Natural killer cell (primary cell): Measurements from ENCODE around the gene KCNE4. TPM values are rescaled to one million over a fixed set of nuclear protein-coding genes. Genes with fewer than 3 reads are reported as not detected.

ENCODE experiments used
- ATAC-seq, 3 donors: fragments of 150-1000 bp in 2 of 3; fragments of 200-7000 bp in 1 of 3; cut with Tn5 transposase; 1 replicate in 1 of 3; 2 replicates in 2 of 3; pipeline ENCODE4 v1.10.0; 2021; ENCODE audit warnings: mild to moderate bottlenecking in 2 of 3, moderate library complexity in 2 of 3
- DNase-seq, 2 donors: peaks; one replicate each; pipeline versions ENCODE4 v3.0.0 to v3.0.0-alpha.2; 2013 to 2021; ENCODE audit warnings: mixed read lengths in 1 of 2
- H3K27ac ChIP-seq: one replicate; pipeline ENCODE4 v1.5.1; 2013; ENCODE audit warnings: mild to moderate bottlenecking, low read length
- H3K27me3 ChIP-seq: one replicate; pipeline ENCODE4 v1.6.1; 2013; ENCODE audit warnings: low read length; ENCODE audit not compliant: control insufficient read depth, insufficient read depth
- H3K36me3 ChIP-seq: one replicate; pipeline ENCODE4 v1.6.1; 2013; ENCODE audit warnings: low read length; ENCODE audit not compliant: control insufficient read depth, insufficient read depth
- H3K4me1 ChIP-seq: one replicate; pipeline ENCODE4 v1.6.1; 2013; ENCODE audit warnings: low read length; ENCODE audit not compliant: control insufficient read depth, insufficient read depth
- H3K4me3 ChIP-seq: one replicate; pipeline ENCODE4 v1.5.1; 2013; ENCODE audit warnings: low read length
- H3K9me3 ChIP-seq: one replicate; pipeline ENCODE4 v1.6.1; 2013; ENCODE audit warnings: low read length; ENCODE audit not compliant: control insufficient read depth, insufficient read depth
- H3K27ac Mint-ChIP-seq, 2 donors: one replicate each; pipeline ENCODE4 v1.8.0; 2022; ENCODE audit warnings: mild to moderate bottlenecking in 2 of 2, mixed read lengths in 2 of 2, moderate library complexity in 1 of 2
- H3K27me3 Mint-ChIP-seq, 2 donors: one replicate each; pipeline ENCODE4 v1.8.0; 2022; ENCODE audit warnings: low read depth in 2 of 2, mixed read lengths in 2 of 2
- H3K36me3 Mint-ChIP-seq: one replicate; pipeline ENCODE4 v1.8.0; 2022; ENCODE audit warnings: mixed read lengths
- H3K4me1 Mint-ChIP-seq, 2 donors: one replicate each; pipeline ENCODE4 v1.8.0; 2022; ENCODE audit warnings: mixed read lengths in 2 of 2
- H3K4me3 Mint-ChIP-seq: one replicate; pipeline ENCODE4 v1.8.0; 2022; ENCODE audit warnings: mild to moderate bottlenecking, moderate library complexity, mixed read lengths
- H3K9me3 Mint-ChIP-seq, 2 donors: one replicate each; pipeline ENCODE4 v1.8.0; 2022; ENCODE audit warnings: mixed read lengths in 2 of 2
- CTCF ChIP-seq: fragments of 200-600 bp; IDR thresholded peaks from one replicate; pipeline ENCODE4 v1.8.0; 2022; ENCODE audit warnings: antibody characterized with exemption
- WGBS: methylation state at CpG from one replicate; pipeline ENCODE4 v1.1.7; 2013; ENCODE audit warnings: missing lambda C conversion rate; ENCODE audit not compliant: insufficient coverage; 5-methylcytosine and 5-hydroxymethylcytosine counted together
- intact Hi-C: fragments of 100-400 bp; cut with micrococcal nuclease; formaldehyde crosslinking; loops from one replicate; pipeline ENCODE4 v1.14.2; 2022
- total RNA-seq, 4 donors: library from RNA; stranded (reverse); fragments of 120-200 nt in 1 of 4; gene quantifications; one replicate each; pipeline versions ENCODE4 v1.2.3 to v1.2.4, GENCODE V29; 2013 to 2022

KCNE4 gene
- total RNA-seq, 3 donors from 2014 or later (not counting 1 experiment from before 2014, with no cell fraction given), result not detected

GRCh38 chr2:223054193-223054781 lies 2.3 kb downstream of the KCNE4 start:
- H3K27ac Mint-ChIP-seq, result no peak overlapping the region
- H3K4me3 Mint-ChIP-seq, result no peak overlapping the region
- Histone ChIP-seq H3K36me3 (no peaks in the 10 kb centered on the region), H3K4me1 (no peaks in the 10 kb centered on the region), H3K27me3 (no peaks in the 10 kb centered on the region), H3K27ac (no peak overlapping the region), H3K4me3 (no peak overlapping the region), H3K9me3 (no peaks in the 10 kb centered on the region)
- DNase-seq, result no peak
- H3K4me1 Mint-ChIP-seq, result no peaks in the 10 kb centered on the region
- TF ChIP-seq CTCF, result no peak
- intact Hi-C loops, result no loop called here
- ATAC-seq, result no peak
- H3K27me3 Mint-ChIP-seq, result peaks cover 0 to 6% of the 10 kb centered on the region in 2 donors
- no peaks in the 10 kb centered on the region for H3K36me3 Mint-ChIP-seq
- no peaks in the 10 kb centered on the region for H3K9me3 Mint-ChIP-seq
- WGBS, result 81% methylated on average over 9 of the region's 11 CpGs

GRCh38 chr2:223055140-223055539 lies 3.1 kb downstream of the KCNE4 start:
- Histone ChIP-seq H3K9me3 (no peaks in the 10 kb centered on the region), H3K27me3 (no peaks in the 10 kb centered on the region), H3K4me3 (no peak overlapping the region), H3K4me1 (no peaks in the 10 kb centered on the region), H3K27ac (no peak overlapping the region), H3K36me3 (no peaks in the 10 kb centered on the region)
- Mint-ChIP-seq H3K4me1 (no peaks in the 10 kb centered on the region), H3K27ac (no peak overlapping the region), H3K4me3 (no peak overlapping the region), H3K36me3 (no peaks in the 10 kb centered on the region), H3K27me3 (peaks cover 0 to 6% of the 10 kb centered on the region in 2 donors), H3K9me3 (no peaks in the 10 kb centered on the region)
- DNase-seq (no peak), ATAC-seq (no peak)
- intact Hi-C loops, result no loop called here
- 55% methylated on average over 4 of the region's 4 CpGs for WGBS
- no peak for TF ChIP-seq CTCF

GRCh38 chr2:223055836-223056235 lies 3.8 kb downstream of the KCNE4 start:
- Mint-ChIP-seq H3K36me3 (no peaks in the 10 kb centered on the region), H3K4me3 (no peak overlapping the region), H3K4me1 (no peaks in the 10 kb centered on the region), H3K9me3 (no peaks in the 10 kb centered on the region), H3K27me3 (peaks cover 0 to 6% of the 10 kb centered on the region in 2 donors), H3K27ac (no peak overlapping the region)
- no peak for ATAC-seq
- no peak for DNase-seq
- Histone ChIP-seq H3K36me3 (no peaks in the 10 kb centered on the region), H3K27ac (no peak overlapping the region), H3K4me3 (no peak overlapping the region), H3K9me3 (no peaks in the 10 kb centered on the region), H3K4me1 (no peaks in the 10 kb centered on the region), H3K27me3 (no peaks in the 10 kb centered on the region)
- 69% methylated on average over 5 of the region's 5 CpGs for WGBS
- intact Hi-C loops, result no loop called here
- no peak for TF ChIP-seq CTCF
